Spleen (tissue), 11 donors: Measurements from ENCODE around the gene SPATA31C2. TPM values are rescaled to one million over a fixed set of nuclear protein-coding genes. Genes with fewer than 3 reads are reported as not detected.

ENCODE experiments used
- DNase-seq: peaks from one replicate; pipeline ENCODE4 v3.0.0-alpha.2; 2020
- H3K27ac ChIP-seq, 8 donors: fragments of 200-600 bp; sonication (generic) in 7 of 8; 1 replicate in 4 of 8; 2 replicates in 4 of 8; pipeline versions ENCODE4 v1.5.0 to v1.8.0; 2016 to 2021; ENCODE audit warnings: inconsistent platforms in 4 of 8, mild to moderate bottlenecking in 4 of 8, moderate library complexity in 1 of 8
- H3K27me3 ChIP-seq, 7 donors: fragments of 200-600 bp; sonication (generic) in 6 of 7; replicated peaks in 1 of 7; 1 replicate in 4 of 7; 2 replicates in 3 of 7; pipeline versions ENCODE4 v1.5.0 to v1.8.0; 2016 to 2021; ENCODE audit warnings: inconsistent platforms in 3 of 7, mild to moderate bottlenecking in 1 of 7
- H3K36me3 ChIP-seq, 6 donors: fragments of 200-600 bp; sonication (generic) in 5 of 6; 1 replicate in 4 of 6; 2 replicates in 2 of 6; pipeline versions ENCODE4 v1.5.0 to v1.8.0; 2016 to 2021; ENCODE audit warnings: inconsistent platforms in 2 of 6
- H3K4me1 ChIP-seq, 6 donors: fragments of 200-600 bp; sonication (generic) in 5 of 6; 1 replicate in 3 of 6; 2 replicates in 3 of 6; pipeline versions ENCODE4 v1.5.0 to v1.8.0; 2016 to 2021; ENCODE audit warnings: inconsistent platforms in 3 of 6
- H3K4me3 ChIP-seq, 8 donors: fragments of 200-600 bp; sonication (generic) in 7 of 8; 1 replicate in 4 of 8; 2 replicates in 4 of 8; pipeline versions ENCODE4 v1.5.0 to v1.8.0; 2016 to 2021; ENCODE audit warnings: inconsistent platforms in 4 of 8, mild to moderate bottlenecking in 4 of 8, moderate library complexity in 2 of 8
- H3K9me3 ChIP-seq, 8 donors: fragments of 200-600 bp; sonication (generic) in 7 of 8; 1 replicate in 4 of 8; 2 replicates in 4 of 8; pipeline versions ENCODE4 v1.5.0 to v1.8.0; 2016 to 2021; ENCODE audit warnings: inconsistent platforms in 4 of 8
- POLR2A ChIP-seq, 3 donors: fragments of 450-650 bp; IDR thresholded peaks; one replicate each; pipeline ENCODE4 v1.5.1; 2017; ENCODE audit warnings: antibody characterized with exemption in 3 of 3, mild to moderate bottlenecking in 1 of 3
- POLR2AphosphoS5 ChIP-seq, 3 donors: sonication (generic); formaldehyde crosslinking; IDR thresholded peaks; one replicate each; pipeline ENCODE4 v1.5.1; 2017; ENCODE audit warnings: antibody characterized with exemption in 3 of 3
- WGBS, 5 donors: extraction: QIAGEN DNeasy Blood & Tissue Kit in 3 of 5; methylation state at CpG; one replicate each; pipeline versions ENCODE4 v1.1.5 to v1.1.7; 2013 to 2018; 5-methylcytosine and 5-hydroxymethylcytosine counted together
- intact Hi-C: fragments of 100-400 bp; cut with DNase I; formaldehyde crosslinking; loops from one replicate; pipeline ENCODE4 v1.15.0; 2023; ENCODE audit warnings: low total_unique reads
- polyA plus RNA-seq, 3 donors: library from polyadenylated mRNA; stranded (reverse); fragments of 200-250 nt; gene quantifications; one replicate each; pipeline ENCODE4 v1.2.1, GENCODE V29; 2013
- total RNA-seq, 7 donors: library from RNA; depleted of rRNA in 3 of 7; stranded (reverse); fragments of >200 nt in 3 of 7; fragmentation: NEBNext Ultra II Directional in 4 of 7; extraction: Animal tissue kit (Norgen Biotek cat#: 25700) in 4 of 7; gene quantifications; one replicate each; pipeline versions ENCODE4 v1.1.0 to v1.2.1, GENCODE V29; 2016 to 2021
- TF ChIP-seq, protein P1 (sequence below), 11 experiments: fragments of 200-600 bp in 7 of 11; fragments of 450-650 bp in 4 of 11; sonication (generic) in 4 of 11; IDR thresholded peaks in 8 of 11; conservative IDR thresholded peaks in 3 of 11; 1 replicate in 7 of 11; 2 replicates in 4 of 11; pipeline versions ENCODE4 v1.4.0 to v1.8.0; 2016 to 2021; ENCODE audit warnings: antibody characterized with exemption in 11 of 11, inconsistent platforms in 4 of 11, mild to moderate bottlenecking in 1 of 11
- donor health status: healthy with polysubstance abuse.
- donor health status: DM: no; HTN: no; CAD: no; lungs with moderate emphysema.
- donor health status: DM: no; HTN: no; CAD: no.
- donor health status: Bipolar disorder and iron deficiency.
- donor health status: healthy.
- donor health status: DM: no; HTN: no; CAD: no.
- donor health status: DM: yes; HTN: yes; CAD: no.

Gene SPATA31C2
- total and polyA plus RNA-seq, 10 donors = not detected

DNA sequence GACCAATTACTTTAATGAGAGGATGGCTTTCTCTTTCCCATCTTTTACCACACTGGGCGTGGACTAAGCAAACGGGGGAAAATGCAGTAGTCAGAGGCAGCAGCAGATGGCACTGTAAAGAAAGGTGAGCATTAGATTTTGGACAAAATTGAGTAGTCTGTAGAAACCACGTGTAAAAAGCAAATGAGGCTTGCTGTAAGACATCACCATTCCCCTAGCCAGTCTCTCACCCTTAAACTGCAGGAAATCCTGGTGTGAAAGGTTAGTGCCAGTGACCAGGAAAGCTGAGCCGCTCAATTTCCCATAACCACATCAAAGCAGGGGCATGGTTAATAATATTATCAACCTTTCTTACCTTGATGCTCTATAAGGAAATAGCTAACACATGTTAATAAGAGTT, 31.8 kb downstream of the SPATA31C2 start:
- no peak overlapping the region for H3K4me3 ChIP-seq
- peaks cover 0 to 33% (median 0%) of the 10 kb centered on the region in 7 donors for H3K27me3 ChIP-seq
- H3K36me3 ChIP-seq = no peaks in the 10 kb centered on the region
- WGBS, 5 donors = 11 to 22% (median 16%) methylated on average over 4 of the region's 4 CpGs
- H3K4me1 ChIP-seq = no peaks in the 10 kb centered on the region
- no peak for TF ChIP-seq POLR2A (IDR thresholded peaks at IDR 0.05)
- TF ChIP-seq, protein P1, sequence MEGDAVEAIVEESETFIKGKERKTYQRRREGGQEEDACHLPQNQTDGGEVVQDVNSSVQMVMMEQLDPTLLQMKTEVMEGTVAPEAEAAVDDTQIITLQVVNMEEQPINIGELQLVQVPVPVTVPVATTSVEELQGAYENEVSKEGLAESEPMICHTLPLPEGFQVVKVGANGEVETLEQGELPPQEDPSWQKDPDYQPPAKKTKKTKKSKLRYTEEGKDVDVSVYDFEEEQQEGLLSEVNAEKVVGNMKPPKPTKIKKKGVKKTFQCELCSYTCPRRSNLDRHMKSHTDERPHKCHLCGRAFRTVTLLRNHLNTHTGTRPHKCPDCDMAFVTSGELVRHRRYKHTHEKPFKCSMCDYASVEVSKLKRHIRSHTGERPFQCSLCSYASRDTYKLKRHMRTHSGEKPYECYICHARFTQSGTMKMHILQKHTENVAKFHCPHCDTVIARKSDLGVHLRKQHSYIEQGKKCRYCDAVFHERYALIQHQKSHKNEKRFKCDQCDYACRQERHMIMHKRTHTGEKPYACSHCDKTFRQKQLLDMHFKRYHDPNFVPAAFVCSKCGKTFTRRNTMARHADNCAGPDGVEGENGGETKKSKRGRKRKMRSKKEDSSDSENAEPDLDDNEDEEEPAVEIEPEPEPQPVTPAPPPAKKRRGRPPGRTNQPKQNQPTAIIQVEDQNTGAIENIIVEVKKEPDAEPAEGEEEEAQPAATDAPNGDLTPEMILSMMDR (IDR thresholded peaks at IDR 0.05 in 8 of 11, conservative IDR thresholded peaks at IDR 0.05 in 3 of 11) = peak in 6 of 11 experiments; percentile 19 to 37 (median 20)
- intact Hi-C loops = no loop called here
- no peak overlapping the region for H3K27ac ChIP-seq
- no peaks in the 10 kb centered on the region for H3K9me3 ChIP-seq
- DNase-seq = no peak

- Histone ChIP-seq H3K27ac (no peak overlapping the region), H3K4me3 (no peak overlapping the region), H3K36me3 (no peaks in the 10 kb centered on the region), H3K27me3 (peaks cover 0 to 16% (median 0%) of the 10 kb centered on the region in 7 donors), H3K9me3 (no peaks in the 10 kb centered on the region), H3K4me1 (peaks cover 0 to 6% (median 0%) of the 10 kb centered on the region in 6 donors)
- TF ChIP-seq POLR2A (IDR thresholded peaks at IDR 0.05) (no peak), POLR2AphosphoS5 (IDR thresholded peaks at IDR 0.05) (no peak)
- intact Hi-C loops = no loop called here
- WGBS, 5 donors = 37 to 62% (median 49%) methylated on average over 10 of the region's 10 CpGs
- DNase-seq = no peak
Measured at GRCh38 chr9:88092797-88093331, 45.4 kb downstream of the SPATA31C2 start.

DNA sequence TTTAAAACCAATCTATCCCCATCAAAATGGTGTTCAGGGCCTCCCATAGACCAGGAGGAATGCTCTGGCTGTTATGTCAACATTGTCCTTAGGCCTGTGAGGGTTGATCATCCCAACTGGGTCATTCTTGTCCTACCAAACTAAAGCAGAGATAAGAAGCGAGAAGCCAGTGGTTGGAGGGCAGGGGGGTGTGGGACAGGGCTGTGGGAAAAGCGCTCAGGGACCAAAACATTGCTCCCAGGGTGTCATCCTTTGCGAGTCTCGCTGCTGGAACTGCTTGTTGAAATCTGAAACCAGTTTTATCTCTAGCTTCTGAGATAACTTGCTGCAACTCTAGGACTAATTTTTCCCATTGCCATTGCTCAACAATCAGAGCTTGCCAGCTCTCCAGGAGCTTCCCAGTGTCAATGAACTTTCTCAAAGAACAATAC, 48.1 kb downstream of the SPATA31C2 start:
- WGBS, 5 donors = 65 to 90% (median 80%) methylated on average over 4 of the region's 4 CpGs
- Histone ChIP-seq H3K4me3 (no peak overlapping the region), H3K4me1 (peaks cover 0 to 6% (median 0%) of the 10 kb centered on the region in 6 donors), H3K27ac (no peak overlapping the region), H3K36me3 (no peaks in the 10 kb centered on the region), H3K27me3 (peaks cover 0 to 16% (median 0%) of the 10 kb centered on the region in 7 donors), H3K9me3 (no peaks in the 10 kb centered on the region)
- TF ChIP-seq POLR2AphosphoS5 (IDR thresholded peaks at IDR 0.05) = no peak
- no peak for TF ChIP-seq POLR2A (IDR thresholded peaks at IDR 0.05)
- TF ChIP-seq, protein P1 (IDR thresholded peaks at IDR 0.05 in 8 of 11, conservative IDR thresholded peaks at IDR 0.05 in 3 of 11) = no peak
- intact Hi-C loops = no loop called here
- DNase-seq = no peak

DNA sequence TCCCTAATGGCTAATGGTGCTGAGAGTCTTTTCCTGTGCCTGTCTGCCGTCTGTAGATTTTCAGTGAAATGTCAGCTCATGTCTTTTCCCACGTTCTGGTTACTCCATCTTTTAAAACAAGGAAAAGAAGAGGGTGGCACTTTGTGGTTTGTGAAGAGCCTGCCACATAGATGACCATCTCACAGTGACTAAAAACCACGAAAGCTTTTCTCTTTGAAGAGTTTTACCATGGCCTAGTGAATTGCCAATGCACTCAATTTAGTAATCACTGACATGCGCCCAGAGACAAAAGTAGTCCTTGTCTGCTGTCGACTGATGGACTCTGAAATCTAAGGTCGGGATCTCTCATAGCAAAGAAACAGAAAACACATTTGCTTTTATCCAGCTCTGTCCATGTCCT, 50.4 kb downstream of the SPATA31C2 start:
- TF ChIP-seq POLR2AphosphoS5 (IDR thresholded peaks at IDR 0.05) = no peak
- TF ChIP-seq, protein P1 (IDR thresholded peaks at IDR 0.05 in 8 of 11, conservative IDR thresholded peaks at IDR 0.05 in 3 of 11) = no peak
- TF ChIP-seq POLR2A (IDR thresholded peaks at IDR 0.05) = no peak
- Histone ChIP-seq H3K4me1 (peaks cover 0 to 2% (median 0%) of the 10 kb centered on the region in 6 donors), H3K9me3 (peaks cover 0 to 3% (median 0%) of the 10 kb centered on the region in 8 donors), H3K4me3 (no peak overlapping the region), H3K36me3 (no peaks in the 10 kb centered on the region), H3K27me3 (peaks cover 0 to 16% (median 0%) of the 10 kb centered on the region in 7 donors), H3K27ac (no peak overlapping the region)
- intact Hi-C loops = no loop called here
- DNase-seq = no peak
- 70 to 78% (median 74%) methylated on average over 6 of the region's 6 CpGs for WGBS, 5 donors
